Endothelial cell of umbilical vein (primary cell): ENCODE data around the gene RPS6KA4.

Experiments used
- EZH2 ChIP-seq: IDR thresholded peaks from 2 replicates; pipeline ENCODE4 v1.6.1; 2012; ENCODE audit warnings: borderline replicate concordance, low read depth, mild to moderate bottlenecking, moderate library complexity, low read length, inconsistent platforms; ENCODE audit not compliant: severe bottlenecking
- MYC ChIP-seq: IDR thresholded peaks from one replicate; pipeline ENCODE4 v1.6.1; 2011; ENCODE audit warnings: mild to moderate bottlenecking, low read depth, low read length
- POLR2A ChIP-seq: IDR thresholded peaks from 2 replicates; pipeline ENCODE4 v1.6.1; 2012; ENCODE audit warnings: low read depth, mild to moderate bottlenecking, control low read depth, low read length
- POLR2AphosphoS5 ChIP-seq: IDR thresholded peaks from 2 replicates; pipeline ENCODE4 v1.6.1; 2012; ENCODE audit warnings: low read depth, mild to moderate bottlenecking, control low read depth, low read length, moderate library complexity; ENCODE audit not compliant: insufficient read depth
- TF ChIP-seq, protein P1 (sequence below), 2 donors: IDR thresholded peaks; 1 replicate in 1 of 2; 2 replicates in 1 of 2; pipeline ENCODE4 v1.5.1; 2011; ENCODE audit warnings: low read length in 2 of 2, mild to moderate bottlenecking in 2 of 2, moderate library complexity in 2 of 2, control low read depth in 1 of 2, inconsistent platforms in 1 of 2, low read depth in 1 of 2; ENCODE audit not compliant: insufficient read depth in 1 of 2; ENCODE audit errors: extremely low read depth in 1 of 2
- TF ChIP-seq, protein P2 (sequence below): IDR thresholded peaks from 2 replicates; pipeline ENCODE4 v1.6.1; 2011; ENCODE audit not compliant: insufficient read depth, insufficient read length

DNA sequence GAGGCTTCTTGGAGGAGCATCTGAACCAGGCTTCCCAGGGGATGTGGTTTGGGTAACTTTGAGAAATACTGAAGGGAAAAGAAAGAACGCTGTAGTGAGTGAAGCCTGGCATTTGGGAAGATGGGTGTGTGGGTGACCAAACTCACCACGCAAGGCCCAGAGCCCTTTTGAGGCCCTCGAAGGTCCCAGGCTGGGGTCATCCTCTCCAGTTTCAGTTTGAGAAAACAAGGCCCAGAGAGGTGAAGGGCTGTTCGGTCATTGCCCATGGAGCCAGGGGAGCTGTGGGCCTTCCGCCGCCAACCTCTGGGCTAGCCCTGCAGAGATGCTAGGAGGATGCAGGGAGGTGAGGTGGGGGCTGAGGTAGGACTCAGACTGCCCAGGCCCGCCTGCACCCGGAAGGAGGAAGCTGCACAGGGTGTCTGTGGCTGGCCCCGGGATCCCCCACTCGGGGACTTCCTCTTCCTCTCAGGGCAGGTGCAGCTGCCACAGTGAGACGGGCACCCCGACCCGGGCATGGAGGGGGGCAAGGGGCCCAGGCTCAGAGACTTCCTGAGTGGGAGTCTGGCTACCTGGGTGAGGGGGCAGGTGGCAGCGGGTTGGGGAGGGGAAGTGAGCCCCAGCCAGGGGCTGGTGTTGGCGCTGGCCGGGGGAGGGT lies 19.1 kb upstream of the RPS6KA4 start, which contains the start of gene CCDC88B:
- TF ChIP-seq, protein P1, sequence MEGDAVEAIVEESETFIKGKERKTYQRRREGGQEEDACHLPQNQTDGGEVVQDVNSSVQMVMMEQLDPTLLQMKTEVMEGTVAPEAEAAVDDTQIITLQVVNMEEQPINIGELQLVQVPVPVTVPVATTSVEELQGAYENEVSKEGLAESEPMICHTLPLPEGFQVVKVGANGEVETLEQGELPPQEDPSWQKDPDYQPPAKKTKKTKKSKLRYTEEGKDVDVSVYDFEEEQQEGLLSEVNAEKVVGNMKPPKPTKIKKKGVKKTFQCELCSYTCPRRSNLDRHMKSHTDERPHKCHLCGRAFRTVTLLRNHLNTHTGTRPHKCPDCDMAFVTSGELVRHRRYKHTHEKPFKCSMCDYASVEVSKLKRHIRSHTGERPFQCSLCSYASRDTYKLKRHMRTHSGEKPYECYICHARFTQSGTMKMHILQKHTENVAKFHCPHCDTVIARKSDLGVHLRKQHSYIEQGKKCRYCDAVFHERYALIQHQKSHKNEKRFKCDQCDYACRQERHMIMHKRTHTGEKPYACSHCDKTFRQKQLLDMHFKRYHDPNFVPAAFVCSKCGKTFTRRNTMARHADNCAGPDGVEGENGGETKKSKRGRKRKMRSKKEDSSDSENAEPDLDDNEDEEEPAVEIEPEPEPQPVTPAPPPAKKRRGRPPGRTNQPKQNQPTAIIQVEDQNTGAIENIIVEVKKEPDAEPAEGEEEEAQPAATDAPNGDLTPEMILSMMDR (IDR thresholded peaks at IDR 0.05; ENCODE audit: extremely low read depth in 1 of 2, insufficient read depth in 1 of 2, low read depth in 1 of 2, low read length in 2 of 2) = no peak
- no peak for TF ChIP-seq POLR2AphosphoS5
- TF ChIP-seq POLR2A = no peak
- no peak for TF ChIP-seq MYC
- TF ChIP-seq EZH2 = no peak
- TF ChIP-seq, protein P2, sequence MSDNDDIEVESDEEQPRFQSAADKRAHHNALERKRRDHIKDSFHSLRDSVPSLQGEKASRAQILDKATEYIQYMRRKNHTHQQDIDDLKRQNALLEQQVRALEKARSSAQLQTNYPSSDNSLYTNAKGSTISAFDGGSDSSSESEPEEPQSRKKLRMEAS = no peak
